ENCODE results near the gene SLC6A14. TPM values are rescaled to one million over a fixed set of nuclear protein-coding genes. Genes with fewer than 3 reads are reported as not detected.

SLC6A14 gene
- total and polyA plus RNA-seq, 2 donors (not counting 3 experiments of a cell fraction or from before 2014, with no cell fraction given): not detected

DNA sequence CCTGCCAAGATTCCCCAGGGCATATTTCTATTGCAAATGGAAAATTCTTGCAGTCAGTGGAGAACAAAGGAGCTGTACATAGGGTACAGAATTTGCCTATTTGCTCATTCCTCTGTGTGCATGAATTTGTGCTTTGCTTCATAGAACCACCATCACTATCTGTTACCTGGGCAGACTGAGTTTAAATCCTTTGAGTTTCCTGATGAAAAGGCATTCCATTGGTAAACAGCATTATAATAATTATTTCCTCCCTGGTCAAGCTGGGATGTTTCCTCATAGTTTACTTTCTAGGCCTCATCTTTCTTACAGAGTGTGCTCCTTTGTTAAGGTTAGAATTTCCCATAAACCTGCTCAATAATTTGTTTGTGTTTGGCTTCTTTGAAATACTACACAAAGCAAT is 809 bp upstream of the SLC6A14 start:
- dilution Hi-C loops (cut with MboI; ENCODE audit: extremely low pct_ligation_motif_present, low sequenced_read_pairs): no loop called here

More for the DNA sequence above, 809 bp upstream of the SLC6A14 start:
- no peaks in the 10 kb centered on the region for H4K20me1 ChIP-seq (replicated peaks; ENCODE audit: control insufficient read depth, extremely low read depth, insufficient read depth, low read length)
- H3K9me3 ChIP-seq (replicated peaks; ENCODE audit: control insufficient read depth, insufficient read depth, low read length): no peaks in the 10 kb centered on the region
- H2AFZ ChIP-seq (ENCODE audit: low read depth, low read length): no peak overlapping the region
- no peaks in the 10 kb centered on the region for H3K4me1 ChIP-seq (ENCODE audit: control insufficient read depth, extremely low read depth, insufficient read depth, low read length)
- no peaks in the 10 kb centered on the region for H3K36me3 ChIP-seq (ENCODE audit: control insufficient read depth in 2 of 2, extremely low read depth in 1 of 2, insufficient read depth in 2 of 2, low read length in 2 of 2)
- H3K4me3 ChIP-seq (replicated peaks in 1 of 3; ENCODE audit: insufficient read depth in 1 of 3, low read depth in 1 of 3, low read length in 3 of 3): no peak overlapping the region
- POLR2A ChIA-PET: no interaction called here
- no peak overlapping the region for H3K9ac ChIP-seq (replicated peaks; ENCODE audit: extremely low read depth, insufficient read depth, low read length)
- intact Hi-C loops (cut with micrococcal nuclease): no loop called here
- TF ChIP-seq EZH2 (IDR thresholded peaks at IDR 0.05; ENCODE audit: borderline replicate concordance, low read depth, low read length, severe bottlenecking) (no peak), POLR2A (IDR thresholded peaks at IDR 0.05; ENCODE audit: low read depth, low read length) (no peak), FOS (IDR thresholded peaks at IDR 0.05; ENCODE audit: borderline replicate concordance, insufficient read depth, low read length) (no peak), MYC (IDR thresholded peaks at IDR 0.05; ENCODE audit: low read depth, low read length) (no peak), JUN (IDR thresholded peaks at IDR 0.05; ENCODE audit: borderline replicate concordance, insufficient read depth, insufficient read length, low read depth) (no peak), POLR2AphosphoS5 (IDR thresholded peaks at IDR 0.05; ENCODE audit: insufficient read depth, low read depth, low read length) (no peak), GATA2 (IDR thresholded peaks at IDR 0.05; ENCODE audit: insufficient read depth, insufficient read length, low read depth, low read length) (no peak)
- TF ChIP-seq, protein P1, sequence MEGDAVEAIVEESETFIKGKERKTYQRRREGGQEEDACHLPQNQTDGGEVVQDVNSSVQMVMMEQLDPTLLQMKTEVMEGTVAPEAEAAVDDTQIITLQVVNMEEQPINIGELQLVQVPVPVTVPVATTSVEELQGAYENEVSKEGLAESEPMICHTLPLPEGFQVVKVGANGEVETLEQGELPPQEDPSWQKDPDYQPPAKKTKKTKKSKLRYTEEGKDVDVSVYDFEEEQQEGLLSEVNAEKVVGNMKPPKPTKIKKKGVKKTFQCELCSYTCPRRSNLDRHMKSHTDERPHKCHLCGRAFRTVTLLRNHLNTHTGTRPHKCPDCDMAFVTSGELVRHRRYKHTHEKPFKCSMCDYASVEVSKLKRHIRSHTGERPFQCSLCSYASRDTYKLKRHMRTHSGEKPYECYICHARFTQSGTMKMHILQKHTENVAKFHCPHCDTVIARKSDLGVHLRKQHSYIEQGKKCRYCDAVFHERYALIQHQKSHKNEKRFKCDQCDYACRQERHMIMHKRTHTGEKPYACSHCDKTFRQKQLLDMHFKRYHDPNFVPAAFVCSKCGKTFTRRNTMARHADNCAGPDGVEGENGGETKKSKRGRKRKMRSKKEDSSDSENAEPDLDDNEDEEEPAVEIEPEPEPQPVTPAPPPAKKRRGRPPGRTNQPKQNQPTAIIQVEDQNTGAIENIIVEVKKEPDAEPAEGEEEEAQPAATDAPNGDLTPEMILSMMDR (IDR thresholded peaks at IDR 0.05; ENCODE audit: extremely low read depth in 1 of 2, insufficient read depth in 1 of 2, low read depth in 1 of 2, low read length in 2 of 2): no peak
- TF ChIP-seq, protein P2, sequence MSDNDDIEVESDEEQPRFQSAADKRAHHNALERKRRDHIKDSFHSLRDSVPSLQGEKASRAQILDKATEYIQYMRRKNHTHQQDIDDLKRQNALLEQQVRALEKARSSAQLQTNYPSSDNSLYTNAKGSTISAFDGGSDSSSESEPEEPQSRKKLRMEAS (IDR thresholded peaks at IDR 0.05; ENCODE audit: insufficient read depth, insufficient read length): no peak
- no peak overlapping the region for H3K4me2 ChIP-seq (ENCODE audit: insufficient read depth, low read length)
- H3K27me3 ChIP-seq (ENCODE audit: control insufficient read depth in 2 of 2, insufficient read depth in 2 of 2, low read length in 2 of 2): no peaks in the 10 kb centered on the region
- CTCF ChIA-PET: no interaction called here
- no peaks in the 10 kb centered on the region for H3K9me1 ChIP-seq (replicated peaks; ENCODE audit: control insufficient read depth, extremely low read depth, insufficient read depth, low read length)
- BruUV-seq (replicated peaks): no TSS peak
- H3K79me2 ChIP-seq (ENCODE audit: control insufficient read depth, insufficient read depth, low read length): no peaks in the 10 kb centered on the region
- no peak overlapping the region for H3K27ac ChIP-seq (ENCODE audit: insufficient read depth, low read depth, low read length)
- FAIRE-seq (no peak), DNase-seq (ENCODE audit: low read depth, low spot score) (no peak)
